ENCODE data around the gene MPP1.

GRCh38 chrX:154750301-154751202, 54.7 kb downstream of the MPP1 start, which contains the start of gene GAB3:
- TF ChIP-seq CTCF (IDR thresholded peaks at IDR 0.05) (no peak), ZFX (IDR thresholded peaks at IDR 0.05; ENCODE audit: borderline replicate concordance) (no peak)
